A673 (cell line): Measurements from ENCODE around the gene ABCB8. TPM values are rescaled to one million over a fixed set of nuclear protein-coding genes. Genes with fewer than 3 reads are reported as not detected.

Experiments used
- BruUV-seq: library from RNA; stranded (reverse); fragments of 400-500 nt; replicated peaks from 2 replicates; lab custom pipeline; 2021; lab: Mats Ljungman, UMichigan
- CTCF ChIA-PET: fragments of 300-600 bp; sonication (Branson Sonifier 250); formaldehyde crosslinking; loops from one replicate; lab custom pipeline; 2022; ENCODE audit warnings: antibody characterized with exemption; lab: Charles Lee
- POLR2A ChIA-PET: fragments of 300-600 bp; sonication (Branson Sonifier 250); formaldehyde crosslinking; loops from one replicate; lab custom pipeline; 2022; ENCODE audit warnings: antibody characterized with exemption; ENCODE audit not compliant: low non-redundant PET; lab: Charles Lee
- DNase-seq: peaks from one replicate; pipeline ENCODE4 v3.0.0-alpha.2; 2015; ENCODE audit warnings: low spot score
- H3K27ac ChIP-seq: fragments of 200-600 bp; sonication (generic); 2 replicates; pipeline ENCODE4 v1.5.1; 2016; ENCODE audit warnings: mixed run types, low read depth, mild to moderate bottlenecking, mixed read lengths, antibody characterized with exemption, low read length; ENCODE audit not compliant: poor library complexity, severe bottlenecking
- H3K27me3 ChIP-seq: fragments of 200-600 bp; sonication (generic); replicated peaks from 2 replicates; pipeline ENCODE4 v1.6.1; 2017; ENCODE audit warnings: mixed run types, low read depth, mild to moderate bottlenecking, mixed read lengths, antibody characterized with exemption, low read length; ENCODE audit not compliant: insufficient read depth, poor library complexity
- H3K36me3 ChIP-seq: fragments of 200-600 bp; sonication (generic); 2 replicates; pipeline ENCODE4 v1.6.1; 2016; ENCODE audit warnings: mixed run types, mild to moderate bottlenecking, mixed read lengths, antibody characterized with exemption, low read length; ENCODE audit not compliant: insufficient read depth, poor library complexity, severe bottlenecking
- H3K4me1 ChIP-seq: fragments of 200-600 bp; sonication (generic); 2 replicates; pipeline ENCODE4 v1.6.1; 2017; ENCODE audit warnings: mixed run types, mild to moderate bottlenecking, mixed read lengths, antibody characterized with exemption, low read length; ENCODE audit not compliant: insufficient read depth, poor library complexity, severe bottlenecking
- H3K4me3 ChIP-seq: fragments of 200-600 bp; sonication (generic); 2 replicates; pipeline ENCODE4 v1.5.1; 2016; ENCODE audit warnings: low read depth, mixed run types, mild to moderate bottlenecking, mixed read lengths, low read length; ENCODE audit not compliant: poor library complexity, severe bottlenecking
- H3K9me3 ChIP-seq: fragments of 200-600 bp; sonication (generic); 2 replicates; pipeline ENCODE4 v1.6.1; 2016; ENCODE audit warnings: mixed run types, low read depth, mild to moderate bottlenecking, mixed read lengths, antibody characterized with exemption, low read length; ENCODE audit not compliant: poor library complexity, severe bottlenecking
- CTCF ChIP-seq: fragments of 300-800, 200-600 bp; sonication (generic); conservative IDR thresholded peaks from 2 replicates; pipeline ENCODE4 v1.5.1; 2017; ENCODE audit warnings: low read depth, mild to moderate bottlenecking, antibody characterized with exemption, low read length, moderate library complexity, mixed read lengths
- EZH2 ChIP-seq: fragments of 200-600 bp; sonication (generic); IDR thresholded peaks from 2 replicates; pipeline ENCODE4 v1.6.1; 2017; ENCODE audit warnings: borderline replicate concordance, low read depth, mild to moderate bottlenecking, mixed read lengths, antibody characterized with exemption, low read length; ENCODE audit not compliant: poor library complexity, severe bottlenecking
- intact Hi-C: fragments of 100-400 bp; cut with micrococcal nuclease; formaldehyde crosslinking; loops from one replicate; pipeline ENCODE4 v1.10.0; 2022; ENCODE audit not compliant: unreplicated experiment
- total RNA-seq: library from RNA; stranded (reverse); gene quantifications from 2 replicates; pipeline ENCODE4 v1.2.3, GENCODE V29; 2021

ABCB8 gene
- total RNA-seq, 1 experiment from 2014 or later = 50.9 TPM

GRCh38 chr7:151015967-151016366 lies 12.3 kb upstream of the ABCB8 start:
- H3K9me3 ChIP-seq = no peaks in the 10 kb centered on the region
- ChIA-PET POLR2A (no interaction called here), CTCF (no interaction called here)
- no peak overlapping the region for H3K27ac ChIP-seq
- intact Hi-C loops = no loop called here
- H3K4me3 ChIP-seq = no peak overlapping the region
- H3K27me3 ChIP-seq = peaks cover 6% of the 10 kb centered on the region
- no peaks in the 10 kb centered on the region for H3K36me3 ChIP-seq
- no peak for TF ChIP-seq CTCF
- TF ChIP-seq EZH2 = no peak
- BruUV-seq = no TSS peak
- DNase-seq = no peak
- peaks cover 28% of the 10 kb centered on the region for H3K4me1 ChIP-seq

- no peaks in the 10 kb centered on the region for H3K36me3 ChIP-seq
- ChIA-PET CTCF (no interaction called here), POLR2A (no interaction called here)
- DNase-seq = no peak
- TF ChIP-seq CTCF (no peak), EZH2 (no peak)
- H3K9me3 ChIP-seq = no peaks in the 10 kb centered on the region
- H3K27ac ChIP-seq = no peak overlapping the region
- H3K27me3 ChIP-seq = peaks cover 6% of the 10 kb centered on the region
- no TSS peak for BruUV-seq
- intact Hi-C loops = no loop called here
- H3K4me1 ChIP-seq = peaks cover 28% of the 10 kb centered on the region
- no peak overlapping the region for H3K4me3 ChIP-seq
These were observed 11.7 kb upstream of the ABCB8 start for GRCh38 chr7:151016505-151016904.

- no peaks in the 10 kb centered on the region for H3K9me3 ChIP-seq
- BruUV-seq = no TSS peak
- no peak overlapping the region for H3K4me3 ChIP-seq
- TF ChIP-seq EZH2 (no peak), CTCF (no peak)
- ChIA-PET POLR2A (no interaction called here), CTCF (no interaction called here)
- H3K27me3 ChIP-seq = peaks cover 6% of the 10 kb centered on the region
- no peak overlapping the region for H3K27ac ChIP-seq
- intact Hi-C loops = no loop called here
- H3K4me1 ChIP-seq = peaks cover 28% of the 10 kb centered on the region
- no peaks in the 10 kb centered on the region for H3K36me3 ChIP-seq
- no peak for DNase-seq
These were observed 11.3 kb upstream of the ABCB8 start for GRCh38 chr7:151016942-151017341.
